Measurements from ENCODE around the gene ENKUR. TPM values are rescaled to one million over a fixed set of nuclear protein-coding genes. Genes with fewer than 3 reads are reported as not detected.
A peak's percentile ranks its signal among the peaks of the same experiment; 100 is the strongest.

The ENKUR gene
- total and polyA plus RNA-seq, 2 donors from 2014 or later, result 0.41 to 0.73 TPM

- TF ChIP-seq CTCF (IDR thresholded peaks at IDR 0.05; ENCODE audit: borderline replicate concordance, extremely low read depth, insufficient read depth), result no peak
- FAIRE-seq, result no peak
- Histone ChIP-seq H3K9ac (ENCODE audit: low read length in 3 of 3) (peak overlapping the region; percentile 3 to 55 (median 49)), H3K4me1 (ENCODE audit: control insufficient read depth in 2 of 3, insufficient read depth in 2 of 3, low read depth in 1 of 3, low read length in 3 of 3) (peaks cover 0 to 5% (median 3%) of the 10 kb centered on the region in 3 donors), H3K27ac (ENCODE audit: low read depth in 2 of 2, low read length in 2 of 2) (peak overlapping the region in 1 of 2 donors; percentile 36), H3K4me3 (ENCODE audit: low read length in 3 of 3) (peak overlapping the region in 2 of 3 donors; percentile 64 to 69), H3K27me3 (ENCODE audit: control insufficient read depth, insufficient read depth, low read length) (no peaks in the 10 kb centered on the region), H3K9me3 (ENCODE audit: control insufficient read depth in 2 of 3, insufficient read depth in 1 of 3, low read length in 3 of 3) (no peaks in the 10 kb centered on the region), H3K36me3 (ENCODE audit: control insufficient read depth in 2 of 3, insufficient read depth in 3 of 3, low read length in 3 of 3) (no peaks in the 10 kb centered on the region)
- intact Hi-C loops (cut with DNase I), result no loop called here
- DNase-seq, result peak; percentile 62 to 80 (median 76)
Observed at GRCh38 chr10:24951201-24952142, 64.5 kb downstream of the ENKUR start.

- Histone ChIP-seq H3K27ac (ENCODE audit: low read depth in 2 of 2, low read length in 2 of 2) (no peak overlapping the region), H3K4me3 (ENCODE audit: low read length in 3 of 3) (no peak overlapping the region), H3K27me3 (ENCODE audit: control insufficient read depth, insufficient read depth, low read length) (no peaks in the 10 kb centered on the region), H3K9ac (ENCODE audit: low read length in 3 of 3) (no peak overlapping the region), H3K9me3 (ENCODE audit: control insufficient read depth in 2 of 3, insufficient read depth in 1 of 3, low read length in 3 of 3) (no peaks in the 10 kb centered on the region), H3K4me1 (ENCODE audit: control insufficient read depth in 2 of 3, insufficient read depth in 2 of 3, low read depth in 1 of 3, low read length in 3 of 3) (peaks cover 0 to 5% (median 3%) of the 10 kb centered on the region in 3 donors), H3K36me3 (ENCODE audit: control insufficient read depth in 2 of 3, insufficient read depth in 3 of 3, low read length in 3 of 3) (no peaks in the 10 kb centered on the region)
- no peak for TF ChIP-seq CTCF (IDR thresholded peaks at IDR 0.05; ENCODE audit: borderline replicate concordance, extremely low read depth, insufficient read depth)
- intact Hi-C loops (cut with DNase I), result no loop called here
- DNase-seq (no peak), FAIRE-seq (no peak)
Observed at GRCh38 chr10:24950439-24950838, 65.5 kb downstream of the ENKUR start.

GRCh38 chr10:24949616-24950015, 66.3 kb downstream of the ENKUR start:
- intact Hi-C loops (cut with DNase I), result no loop called here
- no peak for FAIRE-seq
- TF ChIP-seq CTCF (IDR thresholded peaks at IDR 0.05; ENCODE audit: borderline replicate concordance, extremely low read depth, insufficient read depth), result no peak

More at GRCh38 chr10:24949616-24950015, 66.3 kb downstream of the ENKUR start:
- Histone ChIP-seq H3K4me1 (ENCODE audit: control insufficient read depth in 2 of 3, insufficient read depth in 2 of 3, low read depth in 1 of 3, low read length in 3 of 3) (peaks cover 0 to 5% (median 3%) of the 10 kb centered on the region in 3 donors), H3K27me3 (ENCODE audit: control insufficient read depth, insufficient read depth, low read length) (no peaks in the 10 kb centered on the region), H3K9me3 (ENCODE audit: control insufficient read depth in 2 of 3, insufficient read depth in 1 of 3, low read length in 3 of 3) (no peaks in the 10 kb centered on the region), H3K27ac (ENCODE audit: low read depth in 2 of 2, low read length in 2 of 2) (no peak overlapping the region), H3K36me3 (ENCODE audit: control insufficient read depth in 2 of 3, insufficient read depth in 3 of 3, low read length in 3 of 3) (no peaks in the 10 kb centered on the region), H3K4me3 (ENCODE audit: low read length in 3 of 3) (no peak overlapping the region), H3K9ac (ENCODE audit: low read length in 3 of 3) (no peak overlapping the region)
- no peak for DNase-seq
